RPMI8226 (cell line): ENCODE results near the gene SLC26A11.
"Not testable (repeated sequence)": the region's sequence is repeated elsewhere in the genome, so short reads cannot be mapped to it uniquely, and the experiment has no call there.

Experiments
- DNase-seq: peaks from one replicate; pipeline ENCODE4 v3.0.0-alpha.2; 2015

Gene SLC26A11

GRCh38 chr17:80287806-80288567 is 67.8 kb downstream of the SLC26A11 start:
- DNase-seq, result no peak

DNA sequence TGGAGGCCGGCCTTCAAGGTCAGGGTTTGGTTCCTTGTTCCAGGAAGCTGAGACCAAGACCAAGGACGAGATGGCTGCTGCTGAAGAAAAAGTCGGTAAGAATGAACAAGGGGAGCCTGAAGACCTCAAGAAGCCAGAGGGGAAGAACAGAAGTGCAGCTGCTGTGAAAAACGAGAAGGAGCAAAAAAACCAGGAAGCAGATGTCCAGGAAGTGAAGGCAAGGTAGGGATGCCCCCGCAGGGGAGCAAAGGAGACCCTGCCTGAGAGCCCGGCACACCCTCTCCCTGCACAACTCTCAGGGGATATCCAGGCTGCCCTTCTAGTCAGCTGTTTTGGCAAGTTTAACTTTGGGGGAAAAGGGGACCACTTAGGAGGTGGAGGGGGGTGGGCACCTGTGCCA is 69.4 kb downstream of the SLC26A11 start:
- no peak for DNase-seq

GRCh38 chr17:80290156-80290555 is 69.9 kb downstream of the SLC26A11 start:
- DNase-seq, result no peak

DNA sequence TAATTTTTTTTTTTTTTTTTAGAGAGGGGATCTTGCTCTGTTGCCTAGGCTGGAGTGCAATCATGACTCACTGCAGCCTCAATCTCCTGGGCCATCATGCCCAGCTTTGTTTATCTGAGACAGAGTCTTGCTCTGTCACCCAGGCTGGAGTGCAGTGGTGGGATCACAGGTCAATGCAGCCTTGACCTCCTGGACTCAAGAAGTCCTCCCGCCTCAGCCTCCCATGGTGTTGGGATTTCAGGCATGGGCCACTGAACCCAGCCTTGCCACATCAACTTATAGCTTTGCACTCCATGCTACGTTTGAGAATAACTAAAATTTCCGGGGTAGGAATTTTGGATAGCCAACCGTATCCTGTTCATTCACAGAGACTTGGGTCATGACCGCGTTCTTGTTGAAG is 71.0 kb downstream of the SLC26A11 start:
- DNase-seq, result no peak

DNA sequence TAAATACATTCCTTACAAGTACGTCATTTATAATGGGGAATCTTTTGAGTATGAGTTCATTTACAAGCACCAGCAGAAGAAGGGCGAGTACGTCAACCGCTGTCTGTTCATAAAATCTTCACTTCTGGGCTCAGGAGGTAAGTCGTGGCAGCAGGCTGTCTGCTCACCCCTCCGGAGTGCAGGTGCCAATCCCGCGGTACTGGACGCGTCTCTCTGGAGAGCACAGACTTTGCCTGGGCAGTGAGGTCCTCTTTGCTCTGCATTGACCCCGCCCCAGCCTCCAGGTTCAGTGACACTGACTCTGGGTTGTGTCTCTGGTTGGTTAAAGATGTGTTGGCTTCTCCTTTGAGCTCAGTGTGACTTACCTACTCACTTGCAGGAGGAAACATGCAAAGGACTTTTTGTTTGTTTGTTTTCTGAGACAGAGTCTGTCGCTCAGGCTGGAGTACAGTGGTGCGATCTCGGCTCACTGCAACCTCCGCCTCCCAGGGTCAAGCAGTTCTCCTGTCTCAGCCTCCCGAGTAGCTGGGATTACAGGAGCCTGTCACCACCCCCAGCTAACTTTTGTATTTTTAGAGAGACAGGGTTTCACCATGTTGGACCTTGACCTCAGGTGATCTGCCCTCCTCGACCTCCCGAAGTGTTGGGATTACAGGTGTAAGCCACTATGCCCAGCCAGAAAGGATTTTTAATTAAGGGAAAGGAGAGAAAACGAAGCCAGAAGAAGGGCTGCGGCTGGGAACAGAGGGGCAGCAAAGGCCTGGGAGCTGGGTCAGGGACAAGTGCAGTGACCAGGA is 71.7 kb downstream of the SLC26A11 start:
- DNase-seq, result no peak

DNA sequence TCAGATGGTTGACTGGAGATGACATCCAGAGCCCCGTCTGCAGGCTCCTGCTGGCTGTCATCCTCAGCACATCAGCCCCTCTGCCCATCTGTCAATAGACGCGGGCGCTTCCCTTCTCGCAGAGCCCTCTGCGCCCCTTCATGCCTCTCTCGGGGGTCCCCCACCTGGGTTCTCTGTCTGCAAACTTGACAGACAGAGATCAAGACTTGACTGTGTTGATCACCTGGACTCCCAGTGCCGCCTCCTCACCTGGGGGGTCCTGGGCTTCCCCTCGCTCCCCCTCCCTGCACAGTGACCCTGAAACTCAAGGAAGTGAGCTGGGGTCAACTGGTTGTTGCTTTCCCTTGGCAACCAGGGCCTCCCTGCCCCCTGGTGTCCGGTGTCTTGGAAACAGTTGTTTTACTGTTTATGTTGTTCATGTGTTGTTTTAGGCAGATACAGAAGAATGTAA is 72.3 kb downstream of the SLC26A11 start:
- no peak for DNase-seq

GRCh38 chr17:80294210-80294609 is 74.0 kb downstream of the SLC26A11 start:
- DNase-seq, result no peak

- DNase-seq, result no peak
These were observed 74.4 kb downstream of the SLC26A11 start for GRCh38 chr17:80294653-80295052.

- DNase-seq, result no peak
These were observed 74.9 kb downstream of the SLC26A11 start for GRCh38 chr17:80295146-80295545.

DNA sequence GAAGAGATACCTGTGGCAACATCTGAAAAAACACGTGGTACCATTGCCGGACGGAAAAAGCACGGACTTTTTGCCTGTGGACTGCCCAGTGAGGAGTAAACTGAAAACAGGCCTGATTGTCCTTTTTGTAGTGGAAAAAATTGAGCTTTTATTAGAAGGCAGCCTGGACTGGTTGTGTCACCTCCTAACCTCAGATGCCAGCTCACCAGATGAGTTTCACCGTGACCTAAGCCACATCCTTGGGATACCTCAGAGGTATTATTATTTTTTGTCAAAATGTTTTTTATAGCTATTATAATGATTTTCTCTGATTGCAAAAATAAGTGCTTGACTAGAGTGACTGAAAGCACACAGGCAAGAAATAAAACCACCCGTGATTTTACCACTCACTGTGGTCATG is 75.3 kb downstream of the SLC26A11 start:
- no peak for DNase-seq

GRCh38 chr17:80296221-80296620 is 76.0 kb downstream of the SLC26A11 start:
- no peak for DNase-seq

- no peak for DNase-seq
These were observed 77.9 kb downstream of the SLC26A11 start for GRCh38 chr17:80297996-80298560.

GRCh38 chr17:80299350-80300100 is 79.3 kb downstream of the SLC26A11 start:
- DNase-seq, result not testable (repeated sequence)

DNA sequence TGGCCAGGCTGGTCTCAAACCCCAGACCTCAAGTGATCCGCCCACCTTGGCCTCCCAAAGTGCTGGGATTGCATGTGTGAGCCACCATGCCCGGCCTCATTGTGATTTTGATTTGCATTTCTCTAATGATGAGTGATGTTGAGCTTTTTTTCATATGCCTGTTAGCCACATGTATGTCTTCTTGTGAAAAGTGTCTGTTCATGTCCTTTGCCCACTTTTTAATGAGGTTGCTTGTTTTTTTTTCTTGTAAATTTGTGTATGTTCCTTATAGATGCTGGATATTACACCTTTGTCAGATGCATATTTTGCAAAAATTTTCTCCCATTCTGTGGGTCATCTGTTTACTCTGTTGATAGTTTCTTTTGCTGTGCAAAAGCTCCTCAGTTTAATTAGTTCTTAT is 80.5 kb downstream of the SLC26A11 start:
- not testable (repeated sequence) for DNase-seq
